ENCODE data around the gene TSPAN3.

Gene TSPAN3

GRCh38 chr15:77053709-77054108 lies 17.2 kb downstream of the TSPAN3 start:
- DNase-seq (ENCODE audit: low read depth): no peak

GRCh38 chr15:77052556-77052955 lies 18.4 kb downstream of the TSPAN3 start:
- DNase-seq (ENCODE audit: low read depth): no peak

GRCh38 chr15:77048135-77048876 lies 22.6 kb downstream of the TSPAN3 start:
- no peak for DNase-seq (ENCODE audit: low read depth)

GRCh38 chr15:77046704-77047412 lies 24.1 kb downstream of the TSPAN3 start:
- no peak for DNase-seq (ENCODE audit: low read depth)

GRCh38 chr15:77045985-77046384 lies 24.9 kb downstream of the TSPAN3 start:
- DNase-seq (ENCODE audit: low read depth): no peak

GRCh38 chr15:77044228-77045042 lies 26.5 kb downstream of the TSPAN3 start:
- DNase-seq (ENCODE audit: low read depth): no peak

- no peak for DNase-seq (ENCODE audit: low read depth)
Observed at GRCh38 chr15:77042955-77043920, 27.7 kb downstream of the TSPAN3 start.

GRCh38 chr15:77042245-77042919 lies 28.5 kb downstream of the TSPAN3 start:
- DNase-seq (ENCODE audit: low read depth): no peak

GRCh38 chr15:77040673-77041072 lies 30.2 kb downstream of the TSPAN3 start:
- DNase-seq (ENCODE audit: low read depth): no peak

- no peak for DNase-seq (ENCODE audit: low read depth)
Observed at GRCh38 chr15:77039848-77040247, 31.1 kb downstream of the TSPAN3 start.

GRCh38 chr15:77039217-77039533 lies 31.7 kb downstream of the TSPAN3 start:
- DNase-seq (ENCODE audit: low read depth): no peak

GRCh38 chr15:77038312-77039216 lies 32.3 kb downstream of the TSPAN3 start:
- DNase-seq (ENCODE audit: low read depth): no peak

GRCh38 chr15:77037388-77038209 lies 33.3 kb downstream of the TSPAN3 start:
- no peak for DNase-seq (ENCODE audit: low read depth)

- DNase-seq (ENCODE audit: low read depth): no peak
Observed at GRCh38 chr15:77036537-77037387, 34.1 kb downstream of the TSPAN3 start.

GRCh38 chr15:77035999-77036471 lies 34.9 kb downstream of the TSPAN3 start:
- DNase-seq (ENCODE audit: low read depth): no peak

GRCh38 chr15:77035584-77035983 lies 35.3 kb downstream of the TSPAN3 start:
- DNase-seq (ENCODE audit: low read depth): no peak

- DNase-seq (ENCODE audit: low read depth): no peak
Observed at GRCh38 chr15:77034695-77035489, 36.0 kb downstream of the TSPAN3 start.
